ENCODE data around the gene UBAC1. TPM values are rescaled to one million over a fixed set of nuclear protein-coding genes. Genes with fewer than 3 reads are reported as not detected.

The UBAC1 gene
- total RNA-seq, 2 experiments from 2014 or later = 16.4 to 19.6 TPM

- no peak overlapping the region for H3K4me3 Mint-ChIP-seq
These were observed 33.5 kb upstream of the UBAC1 start for GRCh38 chr9:135994501-135995192.

GRCh38 chr9:135993765-135994500 lies 32.8 kb upstream of the UBAC1 start:
- Histone ChIP-seq H3K4me1 (ENCODE audit: insufficient read depth, low read length) (peaks cover 48% of the 10 kb centered on the region), H3K27me3 (ENCODE audit: control insufficient read depth in 1 of 2, insufficient read depth in 2 of 2, low read length in 2 of 2) (no peaks in the 10 kb centered on the region), H3K27ac (ENCODE audit: low read depth in 1 of 2, low read length in 2 of 2) (no peak overlapping the region), H3K9me3 (ENCODE audit: control insufficient read depth in 1 of 2, insufficient read depth in 1 of 2, low read length in 2 of 2) (no peaks in the 10 kb centered on the region), H3K4me3 (ENCODE audit: low read length) (no peak overlapping the region), H3K36me3 (ENCODE audit: insufficient read depth, low read length) (no peaks in the 10 kb centered on the region)
- TF ChIP-seq CTCF (IDR thresholded peaks at IDR 0.05) = no peak
- ATAC-seq (ENCODE audit: poor library complexity) (no peak), DNase-seq (no peak)
- POLR2A ChIA-PET = no interaction called here
- no peaks in the 10 kb centered on the region for H3K9me3 Mint-ChIP-seq
- intact Hi-C loops (cut with DNase I, micrococcal nuclease) = no loop called here
- H3K36me3 Mint-ChIP-seq (ENCODE audit: low read depth) = no peaks in the 10 kb centered on the region
- no peak overlapping the region for H3K4me3 Mint-ChIP-seq
- H3K27me3 Mint-ChIP-seq = no peaks in the 10 kb centered on the region
- CTCF ChIA-PET = no interaction called here
- H3K4me1 Mint-ChIP-seq (ENCODE audit: low read depth) = peaks cover 23% of the 10 kb centered on the region
- no peak overlapping the region for H3K27ac Mint-ChIP-seq

More at GRCh38 chr9:135994501-135995192, 33.5 kb upstream of the UBAC1 start:
- POLR2A ChIA-PET = no interaction called here
- Mint-ChIP-seq H3K27me3 (no peaks in the 10 kb centered on the region), H3K36me3 (ENCODE audit: low read depth) (no peaks in the 10 kb centered on the region), H3K27ac (no peak overlapping the region), H3K4me1 (ENCODE audit: low read depth) (peaks cover 19% of the 10 kb centered on the region), H3K9me3 (no peaks in the 10 kb centered on the region)
- Histone ChIP-seq H3K4me1 (ENCODE audit: insufficient read depth, low read length) (peaks cover 41% of the 10 kb centered on the region), H3K27me3 (ENCODE audit: control insufficient read depth in 1 of 2, insufficient read depth in 2 of 2, low read length in 2 of 2) (no peaks in the 10 kb centered on the region), H3K9me3 (ENCODE audit: control insufficient read depth in 1 of 2, insufficient read depth in 1 of 2, low read length in 2 of 2) (no peaks in the 10 kb centered on the region), H3K36me3 (ENCODE audit: insufficient read depth, low read length) (no peaks in the 10 kb centered on the region), H3K27ac (ENCODE audit: low read depth in 1 of 2, low read length in 2 of 2) (no peak overlapping the region), H3K4me3 (ENCODE audit: low read length) (no peak overlapping the region)
- DNase-seq (no peak), ATAC-seq (ENCODE audit: poor library complexity) (no peak)
- no peak for TF ChIP-seq CTCF (IDR thresholded peaks at IDR 0.05)
- intact Hi-C loops (cut with DNase I, micrococcal nuclease) = no loop called here
- CTCF ChIA-PET = no interaction called here

GRCh38 chr9:135993409-135993742 lies 32.2 kb upstream of the UBAC1 start:
- H3K4me3 ChIP-seq (ENCODE audit: low read length) = no peak overlapping the region
- H3K27ac Mint-ChIP-seq = no peak overlapping the region
- intact Hi-C loops (cut with DNase I, micrococcal nuclease) = no loop called here
- H3K4me1 ChIP-seq (ENCODE audit: insufficient read depth, low read length) = peaks cover 48% of the 10 kb centered on the region
- POLR2A ChIA-PET = no interaction called here
- H3K36me3 Mint-ChIP-seq (ENCODE audit: low read depth) = no peaks in the 10 kb centered on the region
- no peak overlapping the region for H3K4me3 Mint-ChIP-seq
- no peaks in the 10 kb centered on the region for H3K27me3 Mint-ChIP-seq
- DNase-seq = no peak
- no peaks in the 10 kb centered on the region for H3K9me3 Mint-ChIP-seq
- no peaks in the 10 kb centered on the region for H3K9me3 ChIP-seq (ENCODE audit: control insufficient read depth in 1 of 2, insufficient read depth in 1 of 2, low read length in 2 of 2)
- peaks cover 23% of the 10 kb centered on the region for H3K4me1 Mint-ChIP-seq (ENCODE audit: low read depth)
- CTCF ChIA-PET = no interaction called here
- H3K27me3 ChIP-seq (ENCODE audit: control insufficient read depth in 1 of 2, insufficient read depth in 2 of 2, low read length in 2 of 2) = no peaks in the 10 kb centered on the region
- no peak for ATAC-seq (ENCODE audit: poor library complexity)
- H3K36me3 ChIP-seq (ENCODE audit: insufficient read depth, low read length) = no peaks in the 10 kb centered on the region
- no peak for TF ChIP-seq CTCF (IDR thresholded peaks at IDR 0.05)
- no peak overlapping the region for H3K27ac ChIP-seq (ENCODE audit: low read depth in 1 of 2, low read length in 2 of 2)
